GM23248 (cell line): Measurements from ENCODE around the gene SLC12A9. TPM values are rescaled to one million over a fixed set of nuclear protein-coding genes. Genes with fewer than 3 reads are reported as not detected.

Experiments used
- DNase-seq: peaks from one replicate; pipeline ENCODE4 v3.0.0-alpha.2; 2015
- H2AFZ ChIP-seq: fragments of 200-600 bp; sonication (generic); 2 replicates; pipeline ENCODE4 v1.6.1; 2016; ENCODE audit warnings: antibody characterized with exemption
- H3F3A ChIP-seq: fragments of 200-600 bp; sonication (generic); 2 replicates; pipeline ENCODE4 v1.6.1; 2016; ENCODE audit warnings: mild to moderate bottlenecking, antibody characterized with exemption, mixed run types; ENCODE audit not compliant: insufficient read depth
- H3K27ac ChIP-seq: fragments of 200-600 bp; sonication (generic); 2 replicates; pipeline ENCODE4 v1.5.1; 2016; ENCODE audit warnings: mild to moderate bottlenecking
- H3K27me3 ChIP-seq: fragments of 200-600 bp; sonication (generic); replicated peaks from 2 replicates; pipeline ENCODE4 v1.6.1; 2016; ENCODE audit warnings: mild to moderate bottlenecking; ENCODE audit not compliant: insufficient read depth
- H3K36me3 ChIP-seq: fragments of 200-600 bp; sonication (generic); 2 replicates; pipeline ENCODE4 v1.6.1; 2016; ENCODE audit warnings: low read depth, mild to moderate bottlenecking
- H3K4me1 ChIP-seq: fragments of 200-600 bp; sonication (generic); 2 replicates; pipeline ENCODE4 v1.6.1; 2016; ENCODE audit warnings: mild to moderate bottlenecking; ENCODE audit not compliant: insufficient read depth
- H3K4me2 ChIP-seq: fragments of 200-600 bp; sonication (generic); one replicate; pipeline ENCODE4 v1.6.1; 2016; ENCODE audit warnings: mild to moderate bottlenecking; ENCODE audit not compliant: unreplicated experiment
- H3K4me3 ChIP-seq: fragments of 200-600 bp; sonication (generic); 2 replicates; pipeline ENCODE4 v1.5.1; 2016; ENCODE audit warnings: mild to moderate bottlenecking
- H3K79me2 ChIP-seq: fragments of 200-600 bp; sonication (generic); 2 replicates; pipeline ENCODE4 v1.6.1; 2016; ENCODE audit warnings: mild to moderate bottlenecking; ENCODE audit not compliant: insufficient read depth
- H3K9ac ChIP-seq: fragments of 200-600 bp; sonication (generic); 2 replicates; pipeline ENCODE4 v1.6.1; 2016; ENCODE audit warnings: mild to moderate bottlenecking
- H3K9me2 ChIP-seq: fragments of 200-600 bp; sonication (generic); 2 replicates; pipeline ENCODE4 v1.6.1; 2016; ENCODE audit warnings: mixed run types, mild to moderate bottlenecking, moderate library complexity; ENCODE audit not compliant: insufficient read depth
- H3K9me3 ChIP-seq: fragments of 200-600 bp; sonication (generic); one replicate; pipeline ENCODE4 v1.6.1; 2017; ENCODE audit warnings: low read depth
- H4K20me1 ChIP-seq: fragments of 200-600 bp; sonication (generic); 2 replicates; pipeline ENCODE4 v1.6.0; 2016; ENCODE audit not compliant: insufficient read depth
- EZH2 ChIP-seq: fragments of 200-600 bp; sonication (generic); IDR thresholded peaks from 2 replicates; pipeline ENCODE4 v1.6.1; 2018; ENCODE audit warnings: antibody characterized with exemption, mild to moderate bottlenecking; ENCODE audit not compliant: insufficient read depth, poor library complexity, severe bottlenecking
- EZH2phosphoT487 ChIP-seq: fragments of 200-600 bp; sonication (generic); IDR thresholded peaks from 2 replicates; pipeline ENCODE4 v1.6.1; 2018; ENCODE audit warnings: antibody characterized with exemption, moderate library complexity, mild to moderate bottlenecking, low read depth; ENCODE audit not compliant: insufficient read depth
- WGBS, 2 experiments: methylation state at CpG; one replicate each; pipeline ENCODE4 v1.1.6; 2015 to 2017; ENCODE audit warnings: low lambda C conversion rate in 2 of 2, low coverage in 1 of 2; ENCODE audit errors: missing lambda C conversion rate in 2 of 2; 5-methylcytosine and 5-hydroxymethylcytosine counted together
- in situ Hi-C: fragments of 300-500 bp; cut with MboI; formaldehyde crosslinking; loops from 2 replicates; pipeline ENCODE4 v1.15.0; 2020
- polyA plus RNA-seq: library from polyadenylated mRNA; unstranded; fragments of >200 nt; fragmentation: Nextera tagmentation; extraction: Ambion mirVana; gene quantifications from 2 replicates; pipeline ENCODE4 v1.2.1, GENCODE V29; 2016
- total RNA-seq: library from RNA; depleted of rRNA; stranded (reverse); fragments of >200 nt; shearing (Covaris generic); gene quantifications from 2 replicates; pipeline ENCODE4 v1.2.3, GENCODE V29; 2014

Gene SLC12A9
- total and polyA plus RNA-seq, 2 experiments from 2014 or later: 6.1 to 16.8 TPM

GRCh38 chr7:100855515-100855914 lies 3.0 kb downstream of the SLC12A9 start:
- no peaks in the 10 kb centered on the region for H4K20me1 ChIP-seq

GRCh38 chr7:100856871-100857282 lies 4.4 kb downstream of the SLC12A9 start:
- H3K27ac ChIP-seq: no peak overlapping the region
- no peaks in the 10 kb centered on the region for H3K27me3 ChIP-seq
- WGBS, 2 experiments: 94 to 95% methylated on average over 14 to 16 of the region's 16 CpGs
- no peak overlapping the region for H3K9ac ChIP-seq
- H3K4me3 ChIP-seq: no peak overlapping the region
- 0 out of 2 replicates have a peak, but pooled peaks cover 3% of the 10 kb centered on the region for H3K79me2 ChIP-seq
- H3K36me3 ChIP-seq: no peaks in the 10 kb centered on the region; the same call in 1 of the 2 replicates
- H3K9me2 ChIP-seq: no peaks in the 10 kb centered on the region
- no peak overlapping the region for H3K4me2 ChIP-seq
- no peaks in the 10 kb centered on the region for H4K20me1 ChIP-seq
- no peak for DNase-seq
- H2AFZ ChIP-seq: no peak overlapping the region
- no peaks in the 10 kb centered on the region for H3K9me3 ChIP-seq
- in situ Hi-C loops: loop anchor here (10.0 to 25.0 kb wide), 2 partner anchors 142 to 395 kb away; partner anchors contain the start of gene SPACDR
- TF ChIP-seq EZH2phosphoT487 (no peak), EZH2 (no peak)
- no peaks in the 10 kb centered on the region for H3F3A ChIP-seq
- H3K4me1 ChIP-seq: no peaks in the 10 kb centered on the region

More at GRCh38 chr7:100855515-100855914, 3.0 kb downstream of the SLC12A9 start:
- Histone ChIP-seq H3K36me3 (no peaks in the 10 kb centered on the region), H3F3A (no peaks in the 10 kb centered on the region), H3K79me2 (0 out of 2 replicates have a peak, but pooled peaks cover 3% of the 10 kb centered on the region), H2AFZ (no peak overlapping the region), H3K9me3 (no peaks in the 10 kb centered on the region), H3K4me1 (no peaks in the 10 kb centered on the region), H3K4me2 (no peak overlapping the region), H3K27ac (no peak overlapping the region), H3K4me3 (no peak overlapping the region), H3K9ac (no peak overlapping the region), H3K27me3 (no peaks in the 10 kb centered on the region), H3K9me2 (no peaks in the 10 kb centered on the region)
- 89 to 90% methylated on average over 10 of the region's 10 CpGs for WGBS, 2 experiments
- in situ Hi-C loops: loop anchor here (10.0 to 25.0 kb wide), 2 partner anchors 141 to 393 kb away; partner anchors contain the start of gene SPACDR
- no peak for DNase-seq
- TF ChIP-seq EZH2 (no peak), EZH2phosphoT487 (no peak)

- Histone ChIP-seq H3K79me2 (no peaks in the 10 kb centered on the region), H3F3A (peaks cover 4% of the 10 kb centered on the region; the same call in 1 of the 2 replicates), H3K4me3 (no peak overlapping the region), H3K9me3 (no peaks in the 10 kb centered on the region), H4K20me1 (no peaks in the 10 kb centered on the region), H3K4me2 (no peak overlapping the region), H3K9ac (no peak overlapping the region), H3K27me3 (no peaks in the 10 kb centered on the region), H3K27ac (no peak overlapping the region), H3K9me2 (no peaks in the 10 kb centered on the region), H2AFZ (no peak overlapping the region), H3K36me3 (no peaks in the 10 kb centered on the region; the same call in 1 of the 2 replicates), H3K4me1 (no peaks in the 10 kb centered on the region)
- no peak for DNase-seq
- in situ Hi-C loops: loop anchor here (10.0 to 25.0 kb wide), 2 partner anchors 145 to 398 kb away; partner anchors contain the start of gene SPACDR
- no peak for TF ChIP-seq EZH2
- 84 to 86% methylated on average over 15 of the region's 15 CpGs for WGBS, 2 experiments
These were observed 7.3 kb downstream of the SLC12A9 start for GRCh38 chr7:100859856-100860255.

GRCh38 chr7:100860702-100861615 lies 8.4 kb downstream of the SLC12A9 start:
- in situ Hi-C loops: loop anchor here (25.0 kb wide), 1 partner anchor 399 kb away; the partner anchor contains the start of gene SPACDR
- Histone ChIP-seq H3K9ac (no peak overlapping the region), H4K20me1 (no peaks in the 10 kb centered on the region), H3K4me2 (no peak overlapping the region), H3F3A (peaks cover 13% of the 10 kb centered on the region), H2AFZ (no peak overlapping the region), H3K36me3 (no peaks in the 10 kb centered on the region; the same call in 1 of the 2 replicates), H3K9me3 (no peaks in the 10 kb centered on the region), H3K9me2 (no peaks in the 10 kb centered on the region), H3K27ac (no peak overlapping the region), H3K79me2 (no peaks in the 10 kb centered on the region), H3K4me3 (no peak overlapping the region), H3K4me1 (no peaks in the 10 kb centered on the region), H3K27me3 (no peaks in the 10 kb centered on the region)
- DNase-seq: no peak
- WGBS, 2 experiments: 86% methylated on average over 17 to 18 of the region's 18 CpGs
- no peak for TF ChIP-seq EZH2phosphoT487
- no peak for TF ChIP-seq EZH2
